GM19455 (cell line): ENCODE measurements around the gene KCNIP1.

Source experiments
- ATAC-seq: cut with Tn5 transposase; IDR thresholded peaks from one replicate; pipeline ENCODE4 v1.9.1; 2021; ENCODE audit not compliant: unreplicated experiment

Gene KCNIP1

GRCh38 chr5:170590566-170590965 lies 86.7 kb downstream of the KCNIP1 start:
- no peak for ATAC-seq

GRCh38 chr5:170591054-170591453 lies 87.2 kb downstream of the KCNIP1 start:
- no peak for ATAC-seq

GRCh38 chr5:170596482-170597044 lies 92.7 kb downstream of the KCNIP1 start:
- ATAC-seq: no peak

GRCh38 chr5:170597109-170597751 lies 93.4 kb downstream of the KCNIP1 start:
- ATAC-seq: no peak

- no peak for ATAC-seq
Measured at GRCh38 chr5:170597872-170598271, 94.1 kb downstream of the KCNIP1 start.

- no peak for ATAC-seq
Measured at GRCh38 chr5:170599756-170600155, 95.9 kb downstream of the KCNIP1 start.

GRCh38 chr5:170601619-170602018 lies 97.8 kb downstream of the KCNIP1 start:
- ATAC-seq: no peak

GRCh38 chr5:170603109-170603508 lies 99.3 kb downstream of the KCNIP1 start:
- ATAC-seq: no peak

GRCh38 chr5:170603578-170604565 lies 100.1 kb downstream of the KCNIP1 start:
- no peak for ATAC-seq

- ATAC-seq: no peak
Measured at GRCh38 chr5:170606941-170607340, 103.1 kb downstream of the KCNIP1 start.

GRCh38 chr5:170611449-170612090 lies 107.8 kb downstream of the KCNIP1 start:
- no peak for ATAC-seq

- ATAC-seq: no peak
Measured at GRCh38 chr5:170612256-170612678, 108.4 kb downstream of the KCNIP1 start.

GRCh38 chr5:170614065-170614490 lies 110.3 kb downstream of the KCNIP1 start:
- ATAC-seq: no peak

GRCh38 chr5:170614720-170615119 lies 110.9 kb downstream of the KCNIP1 start:
- ATAC-seq: no peak

- no peak for ATAC-seq
Measured at GRCh38 chr5:170617533-170618490, 114.0 kb downstream of the KCNIP1 start.

- no peak for ATAC-seq
Measured at GRCh38 chr5:170619869-170620268, 116.0 kb downstream of the KCNIP1 start.

GRCh38 chr5:170622933-170623332 lies 119.1 kb downstream of the KCNIP1 start:
- no peak for ATAC-seq

GRCh38 chr5:170623576-170624181 lies 119.9 kb downstream of the KCNIP1 start:
- no peak for ATAC-seq
